Inferior parietal cortex (tissue), 1 donor: ENCODE results near the gene AIRE.
"Not testable (repeated sequence)": the region's sequence is repeated elsewhere in the genome, so short reads cannot be mapped to it uniquely, and the experiment has no call there.

Experiments used
- DNase-seq: peaks from one replicate; pipeline ENCODE4 v3.0.0-alpha.2; 2016; ENCODE audit errors: extremely low spot score

AIRE gene

GRCh38 chr21:44291936-44292811 is 6.5 kb downstream of the AIRE start:
- no peak for DNase-seq

GRCh38 chr21:44292812-44293195 is 7.1 kb downstream of the AIRE start:
- no peak for DNase-seq

DNA sequence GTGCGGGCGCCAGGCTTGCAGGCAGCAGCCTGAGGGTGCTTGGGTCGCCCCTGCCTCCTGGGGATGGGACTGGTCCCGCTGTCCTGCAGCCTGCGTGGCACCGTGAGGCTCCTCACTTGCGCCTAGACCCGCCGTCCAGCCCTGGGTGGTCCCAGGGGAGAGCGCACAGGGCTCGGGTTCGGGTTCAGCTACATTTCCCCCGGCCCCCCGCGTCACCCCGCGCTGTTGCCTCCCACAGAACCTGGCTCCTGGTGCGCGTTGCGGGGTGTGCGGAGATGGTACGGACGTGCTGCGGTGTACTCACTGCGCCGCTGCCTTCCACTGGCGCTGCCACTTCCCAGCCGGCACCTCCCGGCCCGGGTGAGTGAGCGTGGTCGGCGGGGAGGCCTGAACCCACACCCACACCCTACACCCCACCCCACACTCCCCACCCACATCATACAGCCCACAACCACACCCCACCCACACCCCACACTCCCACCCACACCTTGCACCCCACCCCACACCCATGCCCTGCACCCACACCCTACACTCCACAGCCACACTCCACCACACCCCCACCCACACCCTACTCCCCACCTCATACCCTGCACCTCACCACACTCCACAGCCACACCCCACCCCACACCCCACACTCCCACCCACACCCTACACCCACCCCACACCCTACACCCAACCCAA is 8.0 kb downstream of the AIRE start:
- DNase-seq = no peak

DNA sequence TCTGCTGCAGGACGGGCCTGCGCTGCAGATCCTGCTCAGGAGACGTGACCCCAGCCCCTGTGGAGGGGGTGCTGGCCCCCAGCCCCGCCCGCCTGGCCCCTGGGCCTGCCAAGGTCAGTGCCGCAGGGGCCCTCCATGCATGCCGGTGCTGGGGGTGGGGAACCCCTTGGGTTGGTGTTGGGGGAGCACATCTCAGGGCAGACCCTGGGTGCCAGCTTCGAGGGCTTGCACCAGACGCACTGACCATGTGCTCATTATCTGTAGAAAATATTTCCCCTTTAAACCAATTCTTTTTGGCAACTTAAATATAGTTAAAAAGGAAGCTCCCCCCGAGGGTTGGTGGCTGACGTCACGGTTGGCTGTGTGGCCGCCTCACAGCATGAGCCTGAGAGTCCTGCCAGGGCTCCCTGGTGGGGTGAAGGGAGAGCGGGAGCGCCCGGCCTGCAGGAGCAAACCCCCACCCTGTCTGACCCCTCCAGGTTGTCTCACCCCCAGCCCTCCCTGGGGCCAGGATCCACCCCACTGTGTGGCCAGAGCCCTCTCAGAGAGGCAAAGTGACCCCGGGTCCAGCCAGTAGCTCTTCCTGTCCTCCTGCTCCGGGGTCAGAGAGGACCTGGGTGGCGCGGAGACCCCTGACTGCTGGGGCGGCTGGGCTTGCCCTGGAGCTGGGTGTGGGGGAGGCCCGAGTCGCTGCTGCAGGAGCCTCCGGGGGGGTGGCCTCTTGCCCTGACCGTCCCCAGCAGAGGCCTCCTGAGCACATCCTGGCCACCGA is 8.9 kb downstream of the AIRE start:
- no peak for DNase-seq

DNA sequence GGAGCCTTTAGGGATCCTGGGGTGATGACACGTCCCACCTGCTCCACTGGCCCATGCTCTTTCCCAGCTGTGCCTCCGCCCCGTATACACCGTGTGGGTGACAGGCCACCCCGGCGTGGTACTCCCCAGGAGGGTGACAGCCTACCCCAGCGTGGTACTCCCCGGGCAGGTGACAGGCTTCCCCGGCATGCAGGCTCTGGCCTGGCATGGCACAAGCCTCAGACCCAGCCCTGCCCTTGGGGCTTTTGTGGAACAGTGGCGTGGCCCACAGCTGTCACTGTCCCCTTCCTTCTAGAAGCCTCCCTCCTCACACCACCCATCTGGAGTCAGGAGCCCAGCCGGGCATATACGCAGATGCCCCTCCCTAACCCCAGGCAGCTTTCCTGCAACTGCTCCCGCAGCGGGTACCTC is 9.5 kb downstream of the AIRE start:
- DNase-seq = no peak

DNA sequence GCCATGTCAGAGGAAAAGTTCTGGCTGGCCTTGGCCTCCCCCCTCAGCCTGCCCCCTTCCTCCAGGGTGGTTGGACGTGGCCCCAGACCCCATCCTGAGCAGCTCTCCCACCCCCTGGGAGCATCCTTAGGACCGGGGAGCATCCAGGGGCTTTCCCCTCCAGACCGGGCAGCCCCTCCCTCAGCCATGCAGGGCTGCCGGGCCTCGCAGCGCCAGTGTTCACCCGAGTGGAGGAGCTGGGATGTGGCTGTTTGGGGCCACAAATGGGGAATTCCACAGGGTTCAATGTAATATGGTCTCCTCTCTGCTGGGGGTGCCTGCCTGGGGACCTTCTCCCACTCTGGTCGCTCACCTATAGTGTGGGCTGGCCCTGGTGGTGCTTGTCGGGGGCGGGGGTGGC is 10.0 kb downstream of the AIRE start:
- DNase-seq = no peak

- DNase-seq = no peak
Observed at GRCh38 chr21:44296103-44296519, 10.4 kb downstream of the AIRE start.

- no peak for DNase-seq
Observed at GRCh38 chr21:44296916-44297315, 11.2 kb downstream of the AIRE start.

DNA sequence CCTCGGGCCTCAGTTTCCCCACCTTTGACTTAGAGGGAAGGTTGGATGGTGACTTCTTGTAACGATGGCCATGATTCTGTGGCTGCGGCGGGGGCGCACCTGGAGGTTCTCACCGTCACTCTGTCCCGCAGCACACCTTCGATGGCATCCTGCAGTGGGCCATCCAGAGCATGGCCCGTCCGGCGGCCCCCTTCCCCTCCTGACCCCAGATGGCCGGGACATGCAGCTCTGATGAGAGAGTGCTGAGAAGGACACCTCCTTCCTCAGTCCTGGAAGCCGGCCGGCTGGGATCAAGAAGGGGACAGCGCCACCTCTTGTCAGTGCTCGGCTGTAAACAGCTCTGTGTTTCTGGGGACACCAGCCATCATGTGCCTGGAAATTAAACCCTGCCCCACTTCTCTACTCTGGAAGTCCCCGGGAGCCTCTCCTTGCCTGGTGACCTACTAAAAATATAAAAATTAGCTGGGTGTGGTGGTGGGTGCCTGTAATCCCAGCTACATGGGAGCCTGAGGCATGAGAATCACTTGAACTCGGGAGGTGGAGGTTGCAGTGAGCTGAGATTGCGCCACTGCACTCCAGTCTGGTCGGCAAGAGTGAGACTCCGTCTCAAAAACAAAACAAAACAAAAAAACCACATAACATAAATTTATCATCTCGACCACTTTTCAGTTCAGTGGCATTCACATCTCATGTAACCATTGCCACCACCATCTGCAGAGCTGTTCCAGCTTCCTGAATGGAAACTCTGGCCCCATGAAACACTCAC is 12.0 kb downstream of the AIRE start:
- DNase-seq = peak; percentile 85

GRCh38 chr21:44298301-44298700 is 12.6 kb downstream of the AIRE start:
- DNase-seq = no peak

- no peak for DNase-seq
Observed at GRCh38 chr21:44299085-44299457, 13.4 kb downstream of the AIRE start.

DNA sequence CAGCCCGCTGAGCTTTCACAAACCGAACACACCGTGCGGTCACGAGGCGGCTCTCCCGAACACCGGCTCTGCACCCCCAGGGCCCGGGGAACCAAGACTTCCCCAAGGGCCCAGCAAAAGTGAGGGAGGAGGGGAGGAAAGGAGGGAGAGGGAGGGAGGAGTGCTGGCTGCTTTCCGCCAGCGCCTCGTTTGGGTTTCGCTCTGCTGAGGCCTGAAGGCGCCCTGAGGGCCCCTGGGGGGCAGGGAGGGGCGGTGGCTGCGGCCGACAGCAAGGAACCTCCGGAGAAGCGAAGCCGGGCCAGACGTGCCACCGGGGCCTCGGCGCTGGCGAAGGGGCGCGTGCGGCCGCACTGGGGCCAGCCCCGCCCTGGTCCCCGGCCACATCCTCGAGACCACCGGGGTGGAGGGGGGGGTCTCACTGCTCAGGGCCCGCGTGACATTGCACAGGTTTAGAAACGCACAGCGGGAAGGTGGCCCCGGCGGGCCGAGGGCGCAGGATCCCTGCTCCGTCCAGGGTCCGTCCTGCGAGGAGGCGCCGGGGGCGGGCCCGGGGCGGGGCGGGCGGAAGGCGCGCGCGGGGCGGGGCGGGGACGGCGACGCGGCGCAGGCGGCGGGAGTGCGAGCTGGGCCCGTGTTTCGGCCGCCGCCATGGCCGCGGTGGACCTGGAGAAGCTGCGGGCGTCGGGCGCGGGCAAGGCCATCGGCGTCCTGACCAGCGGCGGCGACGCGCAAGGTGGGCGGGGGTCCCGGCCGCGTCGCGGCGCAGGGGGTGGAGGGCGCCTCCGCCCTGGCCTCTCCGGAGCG is 14.0 kb downstream of the AIRE start, which contains the start of gene PFKL:
PFKL (plus strand) TSS at position 596 of the 804 bp plus-strand sequence; CDS start at position 649, 53 bp downstream.
- DNase-seq = peak; percentile 38

DNA sequence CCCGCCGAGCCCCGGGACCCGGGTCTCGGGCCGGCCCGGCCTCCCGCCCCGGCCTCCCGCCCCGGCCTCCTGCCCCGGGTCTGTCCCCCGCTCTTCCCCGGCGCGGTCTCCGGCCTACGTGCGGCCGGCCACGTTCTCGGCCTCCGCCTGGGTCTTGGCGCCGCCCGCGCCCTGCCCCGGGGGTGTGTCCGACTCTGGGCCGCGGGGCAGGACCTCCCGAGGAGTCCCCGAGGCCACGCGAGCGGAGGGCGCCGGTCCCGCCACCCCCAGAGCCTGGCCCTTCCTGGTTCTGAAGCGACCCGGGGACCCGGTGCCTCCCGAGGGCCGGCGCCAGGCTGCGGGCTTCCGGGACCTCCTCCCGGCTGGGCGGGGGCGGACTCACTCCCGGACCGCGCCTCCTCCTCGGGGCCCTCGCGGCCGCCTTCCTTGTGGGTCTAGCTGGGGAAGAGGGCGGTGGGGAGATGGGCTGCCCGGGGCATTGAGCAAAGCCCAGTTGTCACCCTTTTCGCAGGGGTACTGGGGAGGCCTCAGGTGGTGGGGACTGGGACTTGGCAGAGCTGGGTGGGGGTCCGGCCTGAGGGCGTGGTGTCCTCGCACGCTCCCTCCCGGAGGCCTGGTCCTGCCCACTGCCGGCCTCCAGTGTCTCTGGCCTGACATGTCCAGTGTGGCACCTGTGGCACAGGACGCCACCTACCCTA is 14.7 kb downstream of the AIRE start:
- DNase-seq = no peak

GRCh38 chr21:44301141-44301540 is 15.5 kb downstream of the AIRE start:
- DNase-seq = no peak

DNA sequence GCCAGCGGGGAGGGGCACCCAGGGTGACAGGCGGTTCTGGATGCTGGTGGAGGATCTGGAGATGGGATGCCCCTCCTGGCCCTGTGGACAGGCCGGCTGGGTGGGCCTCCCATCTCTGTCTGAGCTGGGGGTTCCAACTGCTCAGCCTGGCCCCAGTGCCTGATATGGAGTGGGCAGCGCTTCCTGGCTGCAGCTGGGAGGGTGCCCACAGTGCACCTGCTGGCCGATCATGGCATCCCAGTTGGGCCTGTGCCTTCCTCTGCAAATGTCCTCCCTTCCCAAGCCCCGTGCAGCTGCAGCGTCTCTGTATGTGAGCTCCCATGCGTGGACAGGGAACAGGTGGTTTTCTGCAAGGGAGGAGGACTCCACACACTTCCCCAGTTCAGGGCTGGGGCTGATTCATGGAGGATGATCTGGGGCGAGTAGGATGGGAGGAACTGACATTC is 16.3 kb downstream of the AIRE start:
- DNase-seq = no peak

DNA sequence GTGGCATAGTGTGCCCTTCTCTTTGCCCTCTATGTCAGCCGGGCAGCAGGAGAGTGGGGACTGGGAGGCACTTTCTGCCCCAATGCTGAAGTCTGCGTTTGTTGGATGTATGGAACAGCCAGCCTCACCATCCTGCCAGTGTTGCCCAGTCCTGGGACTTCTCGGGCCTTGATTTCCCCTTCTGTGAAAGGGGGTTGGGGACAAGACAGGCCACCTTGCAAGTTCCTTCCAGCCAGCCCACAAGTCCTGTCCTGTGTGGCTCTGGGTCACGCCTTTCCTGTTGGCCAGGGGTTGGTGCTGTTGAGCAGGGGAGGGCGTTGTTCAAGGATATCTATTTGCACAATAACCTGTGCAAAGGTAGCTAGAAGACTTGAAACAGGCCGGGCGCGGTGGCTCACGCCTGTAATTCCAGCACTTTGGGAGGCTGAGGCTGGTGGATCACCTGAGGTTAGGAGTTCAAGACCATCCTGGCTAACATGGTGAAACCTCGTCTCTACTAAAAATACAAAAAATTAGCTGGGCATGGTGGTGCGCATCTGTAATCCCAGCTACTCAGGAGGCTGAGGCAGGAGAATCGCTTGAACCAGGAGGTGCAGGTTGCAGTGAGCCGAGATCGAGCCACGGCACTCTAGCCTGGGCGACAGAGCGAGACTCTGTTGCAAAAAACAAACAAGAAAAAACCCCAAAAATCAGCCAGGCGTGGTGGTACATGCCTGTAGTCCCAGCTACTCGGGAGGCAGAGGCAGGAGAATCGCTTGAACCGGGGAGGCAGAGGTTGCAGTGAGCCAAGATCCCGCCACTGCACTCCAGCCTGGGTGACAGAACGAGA is 17.1 kb downstream of the AIRE start:
- not testable (repeated sequence) for DNase-seq

DNA sequence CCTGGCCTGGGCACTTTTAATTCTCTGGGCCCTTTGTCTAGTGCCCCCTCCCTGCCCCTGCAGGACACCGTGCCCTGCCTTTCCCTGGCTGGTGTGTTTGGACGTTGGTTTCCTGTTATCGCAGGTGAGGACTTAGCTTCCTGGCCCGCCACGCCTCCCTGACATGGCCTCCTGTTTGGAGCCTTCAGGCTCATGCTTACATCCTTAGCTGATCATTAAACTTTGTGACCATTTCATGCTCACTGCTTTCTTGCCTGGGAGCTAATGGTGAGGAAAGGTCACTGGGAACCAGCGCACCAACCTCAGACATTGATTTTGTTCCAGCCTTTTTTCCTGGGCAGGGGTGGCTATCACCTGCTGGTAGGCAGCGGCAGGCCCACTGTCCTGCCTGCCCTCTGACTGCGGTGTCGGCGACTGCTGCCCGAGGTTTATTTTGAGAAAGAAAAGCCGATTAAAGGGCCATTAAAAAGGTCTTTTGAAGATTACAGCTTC is 17.9 kb downstream of the AIRE start:
- DNase-seq = no peak

DNA sequence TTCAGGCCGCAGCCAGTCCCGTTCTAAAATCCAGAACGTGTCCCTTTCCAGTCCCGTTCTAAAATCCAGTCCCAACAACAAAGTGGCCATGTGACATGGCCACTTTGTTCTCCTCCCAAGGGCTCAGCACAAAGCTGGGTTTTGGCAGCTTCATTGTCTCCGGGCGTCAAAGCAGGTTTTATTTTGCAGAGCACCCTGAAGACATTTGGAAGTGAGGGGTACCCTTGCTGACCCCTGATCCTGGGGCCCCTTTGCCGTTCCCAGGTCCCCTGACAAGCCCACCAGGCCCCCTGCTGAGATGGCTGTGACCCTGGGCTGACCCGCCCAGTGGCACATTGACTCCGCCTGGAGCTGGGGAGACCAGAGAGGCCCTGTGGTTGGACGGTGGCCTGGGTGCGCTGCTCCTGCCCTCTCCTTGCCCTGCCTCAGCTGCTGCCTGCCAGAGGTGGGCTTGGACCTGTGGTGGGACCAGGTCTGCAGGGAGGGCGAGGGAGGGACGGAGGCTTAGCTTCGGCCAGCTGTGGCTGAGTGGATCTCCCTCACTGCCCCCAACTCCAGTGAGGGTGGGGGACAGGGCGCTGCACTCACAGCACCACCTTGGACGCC is 18.4 kb downstream of the AIRE start:
- peak; percentile 39 for DNase-seq
